GM21381 (cell line): ENCODE measurements around the gene TPPP3.
"Not testable (repeated sequence)": the region's sequence is repeated elsewhere in the genome, so short reads cannot be mapped to it uniquely, and the experiment has no call there.

ENCODE experiments used
- ATAC-seq: cut with Tn5 transposase; IDR thresholded peaks from one replicate; pipeline ENCODE4 v1.9.1; 2021; ENCODE audit warnings: mild to moderate bottlenecking, moderate library complexity; ENCODE audit not compliant: unreplicated experiment

Gene TPPP3

GRCh38 chr16:67426950-67427349 lies 33.7 kb upstream of the TPPP3 start:
- no peak for ATAC-seq

GRCh38 chr16:67426022-67426421 lies 32.7 kb upstream of the TPPP3 start:
- ATAC-seq = no peak

- ATAC-seq = no peak
Observed at GRCh38 chr16:67425580-67425979, 32.3 kb upstream of the TPPP3 start.

- no peak for ATAC-seq
Observed at GRCh38 chr16:67425061-67425460, 31.8 kb upstream of the TPPP3 start.

GRCh38 chr16:67424261-67424615 lies 30.9 kb upstream of the TPPP3 start:
- no peak for ATAC-seq

- ATAC-seq = no peak
Observed at GRCh38 chr16:67423611-67424260, 30.4 kb upstream of the TPPP3 start.

- no peak for ATAC-seq
Observed at GRCh38 chr16:67423015-67423414, 29.7 kb upstream of the TPPP3 start.

GRCh38 chr16:67421030-67421429 lies 27.7 kb upstream of the TPPP3 start:
- no peak for ATAC-seq

- ATAC-seq = no peak
Observed at GRCh38 chr16:67419931-67420330, 26.6 kb upstream of the TPPP3 start.

GRCh38 chr16:67419502-67419901 lies 26.2 kb upstream of the TPPP3 start:
- no peak for ATAC-seq

GRCh38 chr16:67417333-67418061 lies 24.2 kb upstream of the TPPP3 start:
- ATAC-seq = no peak

GRCh38 chr16:67415872-67416793 lies 22.8 kb upstream of the TPPP3 start, which contains the start of gene ZDHHC1:
Gene ZDHHC1, minus strand, starts transcription at chr16:67416477. Its CDS starts 8,702 bp downstream, at chr16:67407775.
- peak; percentile 54 for ATAC-seq

- not testable (repeated sequence) for ATAC-seq
Observed at GRCh38 chr16:67415421-67415820, 22.1 kb upstream of the TPPP3 start.

- ATAC-seq = no peak
Observed at GRCh38 chr16:67413978-67414911, 20.9 kb upstream of the TPPP3 start.

- no peak for ATAC-seq
Observed at GRCh38 chr16:67412294-67412693, 19.0 kb upstream of the TPPP3 start.

- ATAC-seq = no peak
Observed at GRCh38 chr16:67411339-67411738, 18.0 kb upstream of the TPPP3 start.

- no peak for ATAC-seq
Observed at GRCh38 chr16:67409631-67410030, 16.3 kb upstream of the TPPP3 start.

- no peak for ATAC-seq
Observed at GRCh38 chr16:67407788-67408452, 14.6 kb upstream of the TPPP3 start.

GRCh38 chr16:67407176-67407787 lies 14.0 kb upstream of the TPPP3 start:
- ATAC-seq = no peak
